Measurements from ENCODE around the gene OR2V2.

- TF ChIP-seq, protein P1, sequence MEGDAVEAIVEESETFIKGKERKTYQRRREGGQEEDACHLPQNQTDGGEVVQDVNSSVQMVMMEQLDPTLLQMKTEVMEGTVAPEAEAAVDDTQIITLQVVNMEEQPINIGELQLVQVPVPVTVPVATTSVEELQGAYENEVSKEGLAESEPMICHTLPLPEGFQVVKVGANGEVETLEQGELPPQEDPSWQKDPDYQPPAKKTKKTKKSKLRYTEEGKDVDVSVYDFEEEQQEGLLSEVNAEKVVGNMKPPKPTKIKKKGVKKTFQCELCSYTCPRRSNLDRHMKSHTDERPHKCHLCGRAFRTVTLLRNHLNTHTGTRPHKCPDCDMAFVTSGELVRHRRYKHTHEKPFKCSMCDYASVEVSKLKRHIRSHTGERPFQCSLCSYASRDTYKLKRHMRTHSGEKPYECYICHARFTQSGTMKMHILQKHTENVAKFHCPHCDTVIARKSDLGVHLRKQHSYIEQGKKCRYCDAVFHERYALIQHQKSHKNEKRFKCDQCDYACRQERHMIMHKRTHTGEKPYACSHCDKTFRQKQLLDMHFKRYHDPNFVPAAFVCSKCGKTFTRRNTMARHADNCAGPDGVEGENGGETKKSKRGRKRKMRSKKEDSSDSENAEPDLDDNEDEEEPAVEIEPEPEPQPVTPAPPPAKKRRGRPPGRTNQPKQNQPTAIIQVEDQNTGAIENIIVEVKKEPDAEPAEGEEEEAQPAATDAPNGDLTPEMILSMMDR (IDR thresholded peaks at IDR 0.05; ENCODE audit: extremely low read depth in 1 of 2, insufficient read depth in 1 of 2, low read depth in 1 of 2, low read length in 2 of 2), result no peak
- no peak for TF ChIP-seq POLR2AphosphoS5 (IDR thresholded peaks at IDR 0.05; ENCODE audit: insufficient read depth, low read depth, low read length)
- TF ChIP-seq EZH2 (IDR thresholded peaks at IDR 0.05; ENCODE audit: borderline replicate concordance, low read depth, low read length, severe bottlenecking), result no peak
- no peak for TF ChIP-seq GATA2 (IDR thresholded peaks at IDR 0.05; ENCODE audit: insufficient read depth, insufficient read length, low read depth, low read length)
- no peak for TF ChIP-seq POLR2A (IDR thresholded peaks at IDR 0.05; ENCODE audit: low read depth, low read length)
- TF ChIP-seq, protein P2, sequence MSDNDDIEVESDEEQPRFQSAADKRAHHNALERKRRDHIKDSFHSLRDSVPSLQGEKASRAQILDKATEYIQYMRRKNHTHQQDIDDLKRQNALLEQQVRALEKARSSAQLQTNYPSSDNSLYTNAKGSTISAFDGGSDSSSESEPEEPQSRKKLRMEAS (IDR thresholded peaks at IDR 0.05; ENCODE audit: insufficient read depth, insufficient read length), result no peak
- no peak for TF ChIP-seq FOS (IDR thresholded peaks at IDR 0.05; ENCODE audit: borderline replicate concordance, insufficient read depth, low read length)
Measured at GRCh38 chr5:181161534-181162175, 14.3 kb downstream of the OR2V2 start.

Measured in endothelial cell of umbilical vein (primary cell).